HEK293 (cell line): ENCODE measurements around the gene RCC1.

ENCODE experiments used
- CTCF ChIA-PET: fragments of 350-600 bp; formaldehyde crosslinking; extraction: SDS; loops from one replicate; lab custom pipeline; 2021; ENCODE audit warnings: antibody characterized with exemption; lab: Yijun Ruan, JAX
- POLR2A ChIA-PET: fragments of 300-600 bp; formaldehyde crosslinking; extraction: SDS; loops from one replicate; lab custom pipeline; 2020; ENCODE audit warnings: antibody characterized with exemption, inconsistent platforms; lab: Yijun Ruan, JAX
- H3K27ac ChIP-seq: fragments of 200-500 bp; sonication (Bioruptor generic); 2 replicates; pipeline ENCODE4 v1.5.1; 2014; ENCODE audit warnings: low read depth, low read length, control low read depth, inconsistent platforms; ENCODE audit errors: extremely low read depth
- H3K36me3 ChIP-seq, 2 experiments: fragments of 200-500 bp in 1 of 2; sonication (Bioruptor generic) in 1 of 2; 1 replicate in 1 of 2; 2 replicates in 1 of 2; pipeline ENCODE4 v1.5.1; 2014 to 2017; ENCODE audit warnings: inconsistent platforms in 2 of 2, low read length in 2 of 2; ENCODE audit not compliant: control insufficient read depth in 2 of 2, insufficient read depth in 1 of 2
- H3K4me1 ChIP-seq: fragments of 200-500 bp; sonication (Bioruptor generic); 2 replicates; pipeline ENCODE4 v1.5.1; 2014; ENCODE audit warnings: mild to moderate bottlenecking, low read length, inconsistent platforms; ENCODE audit not compliant: control insufficient read depth, insufficient read depth
- H3K4me3 ChIP-seq: 2 replicates; pipeline ENCODE4 v1.5.1; 2011; ENCODE audit warnings: low read depth, mild to moderate bottlenecking, control low read depth, low read length, moderate library complexity
- H3K9me3 ChIP-seq: fragments of 200-500 bp; sonication (Bioruptor generic); 2 replicates; pipeline ENCODE4 v1.5.1; 2014; ENCODE audit warnings: low read depth, low read length, inconsistent platforms; ENCODE audit not compliant: control insufficient read depth, insufficient read depth
- GLIS1 ChIP-seq: fragments of 450-650 bp; formaldehyde crosslinking; IDR thresholded peaks from 2 replicates; pipeline ENCODE4 v1.5.1; 2016; ENCODE audit warnings: missing biosample characterization, missing genetic modification characterization
- IKZF3 ChIP-seq: fragments of 450-650 bp; IDR thresholded peaks from 2 replicates; pipeline ENCODE4 v1.5.0; 2018; ENCODE audit warnings: missing biosample characterization, mild to moderate bottlenecking, missing genetic modification characterization, moderate library complexity
- KLF10 ChIP-seq: fragments of 450-650 bp; IDR thresholded peaks from 2 replicates; pipeline ENCODE4 v1.5.1; 2018; ENCODE audit warnings: missing biosample characterization, mild to moderate bottlenecking, missing genetic modification characterization
- OSR2 ChIP-seq: fragments of 450-650 bp; formaldehyde crosslinking; IDR thresholded peaks from 2 replicates; pipeline ENCODE4 v1.5.1; 2016; ENCODE audit warnings: missing biosample characterization, missing genetic modification characterization
- OVOL3 ChIP-seq: fragments of 450-650 bp; formaldehyde crosslinking; IDR thresholded peaks from 2 replicates; pipeline ENCODE4 v1.5.1; 2016; ENCODE audit warnings: missing biosample characterization, missing genetic modification characterization
- REPIN1 ChIP-seq: fragments of 450-650 bp; formaldehyde crosslinking; IDR thresholded peaks from 2 replicates; pipeline ENCODE4 v1.5.1; 2017; ENCODE audit warnings: missing biosample characterization, missing genetic modification characterization, low read depth
- SALL2 ChIP-seq: fragments of 450-650 bp; formaldehyde crosslinking; IDR thresholded peaks from 2 replicates; pipeline ENCODE4 v1.5.0; 2017; ENCODE audit warnings: missing biosample characterization, mild to moderate bottlenecking, missing genetic modification characterization, borderline replicate concordance
- SP2 ChIP-seq: fragments of 450-650 bp; formaldehyde crosslinking; IDR thresholded peaks from 2 replicates; pipeline ENCODE4 v1.5.1; 2016; ENCODE audit warnings: missing biosample characterization, missing genetic modification characterization
- TCF7L2 ChIP-seq: IDR thresholded peaks from 2 replicates; pipeline ENCODE4 v1.6.1; 2011; ENCODE audit warnings: low read depth, mild to moderate bottlenecking, inconsistent platforms, low read length, moderate library complexity, borderline replicate concordance
- ZFP41 ChIP-seq: fragments of 450-650 bp; formaldehyde crosslinking; IDR thresholded peaks from 2 replicates; pipeline ENCODE4 v1.5.1; 2016; ENCODE audit warnings: missing biosample characterization, missing genetic modification characterization, borderline replicate concordance
- ZNF169 ChIP-seq: fragments of 450-650 bp; formaldehyde crosslinking; IDR thresholded peaks from 2 replicates; pipeline ENCODE4 v1.5.1; 2016; ENCODE audit warnings: missing biosample characterization, missing genetic modification characterization
- ZNF202 ChIP-seq: fragments of 450-650 bp; formaldehyde crosslinking; IDR thresholded peaks from 2 replicates; pipeline ENCODE4 v1.5.1; 2016; ENCODE audit warnings: missing biosample characterization, missing genetic modification characterization, borderline replicate concordance
- ZNF214 ChIP-seq: fragments of 450-650 bp; formaldehyde crosslinking; IDR thresholded peaks from 2 replicates; pipeline ENCODE4 v1.5.1; 2017; ENCODE audit warnings: missing biosample characterization, mild to moderate bottlenecking, missing genetic modification characterization, borderline replicate concordance
- ZNF221 ChIP-seq: fragments of 450-650 bp; formaldehyde crosslinking; IDR thresholded peaks from 2 replicates; pipeline ENCODE4 v1.5.1; 2017; ENCODE audit warnings: missing biosample characterization, missing genetic modification characterization, borderline replicate concordance
- ZNF248 ChIP-seq: fragments of 450-650 bp; formaldehyde crosslinking; IDR thresholded peaks from 2 replicates; pipeline ENCODE4 v1.5.1; 2017; ENCODE audit warnings: missing biosample characterization, missing genetic modification characterization
- ZNF324 ChIP-seq: fragments of 450-650 bp; formaldehyde crosslinking; IDR thresholded peaks from 2 replicates; pipeline ENCODE4 v1.5.1; 2016; ENCODE audit warnings: missing biosample characterization, missing genetic modification characterization
- ZNF350 ChIP-seq: fragments of 450-650 bp; formaldehyde crosslinking; IDR thresholded peaks from 2 replicates; pipeline ENCODE4 v1.5.0; 2017; ENCODE audit warnings: missing biosample characterization, mild to moderate bottlenecking, missing genetic modification characterization
- ZNF394 ChIP-seq: fragments of 450-650 bp; formaldehyde crosslinking; IDR thresholded peaks from 2 replicates; pipeline ENCODE4 v1.5.1; 2016; ENCODE audit warnings: missing biosample characterization, missing genetic modification characterization, mild to moderate bottlenecking, moderate library complexity, borderline replicate concordance
- ZNF501 ChIP-seq: fragments of 450-650 bp; formaldehyde crosslinking; IDR thresholded peaks from 2 replicates; pipeline ENCODE4 v1.5.1; 2016; ENCODE audit warnings: missing biosample characterization, missing genetic modification characterization
- ZNF558 ChIP-seq: fragments of 450-650 bp; formaldehyde crosslinking; IDR thresholded peaks from 2 replicates; pipeline ENCODE4 v1.5.1; 2016; ENCODE audit warnings: missing biosample characterization, missing genetic modification characterization
- ZNF600 ChIP-seq: fragments of 450-650 bp; formaldehyde crosslinking; IDR thresholded peaks from 2 replicates; pipeline ENCODE4 v1.5.1; 2016; ENCODE audit warnings: missing biosample characterization, missing genetic modification characterization
- ZNF629 ChIP-seq: fragments of 450-650 bp; formaldehyde crosslinking; IDR thresholded peaks from 2 replicates; pipeline ENCODE4 v1.5.1; 2017; ENCODE audit warnings: missing biosample characterization, missing genetic modification characterization
- ZNF785 ChIP-seq: fragments of 450-650 bp; formaldehyde crosslinking; IDR thresholded peaks from 2 replicates; pipeline ENCODE4 v1.5.1; 2016; ENCODE audit warnings: missing biosample characterization, missing genetic modification characterization
- ZNF792 ChIP-seq: fragments of 450-650 bp; formaldehyde crosslinking; IDR thresholded peaks from 2 replicates; pipeline ENCODE4 v1.5.1; 2016; ENCODE audit warnings: missing biosample characterization, missing genetic modification characterization
- ZNF830 ChIP-seq: fragments of 450-650 bp; IDR thresholded peaks from 2 replicates; pipeline ENCODE4 v1.5.0; 2018; ENCODE audit warnings: missing biosample characterization, missing genetic modification characterization, low read depth, mild to moderate bottlenecking, moderate library complexity
- TF ChIP-seq, protein P1 (sequence below): fragments of 450-650 bp; formaldehyde crosslinking; IDR thresholded peaks from 2 replicates; pipeline ENCODE4 v1.5.1; 2016; ENCODE audit warnings: missing biosample characterization, missing genetic modification characterization
- TF ChIP-seq, protein P2 (sequence below): fragments of 450-650 bp; formaldehyde crosslinking; IDR thresholded peaks from 2 replicates; pipeline ENCODE4 v1.5.1; 2016; ENCODE audit warnings: missing biosample characterization, missing genetic modification characterization
- TF ChIP-seq, protein P3 (sequence below): fragments of 450-650 bp; formaldehyde crosslinking; IDR thresholded peaks from 2 replicates; pipeline ENCODE4 v1.5.1; 2016; ENCODE audit warnings: missing biosample characterization, missing genetic modification characterization
- TF ChIP-seq, protein P4 (sequence below): fragments of 450-650 bp; formaldehyde crosslinking; IDR thresholded peaks from 2 replicates; pipeline ENCODE4 v1.5.1; 2016; ENCODE audit warnings: missing biosample characterization, missing genetic modification characterization, borderline replicate concordance

The RCC1 gene

DNA sequence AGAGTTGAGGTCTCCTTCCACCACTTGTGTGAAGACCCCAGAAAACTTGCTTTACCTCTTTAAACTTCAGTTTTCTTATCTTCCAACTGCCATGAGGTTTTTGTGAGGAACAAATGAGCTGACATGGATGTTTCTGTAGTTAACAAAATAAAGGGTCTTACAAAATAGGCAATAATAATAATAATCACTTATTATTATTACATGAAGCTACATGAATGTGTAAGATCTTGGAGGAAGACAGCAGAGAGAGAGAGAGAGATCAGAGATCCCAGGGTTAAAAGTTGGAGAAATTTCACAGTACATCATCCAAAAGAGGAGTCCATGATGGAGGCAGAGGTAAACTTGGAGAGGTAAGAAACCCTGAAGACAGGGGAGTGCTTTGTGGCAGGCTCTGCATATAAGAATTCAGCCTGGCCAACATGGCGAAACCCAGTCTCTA, 10.7 kb downstream of the RCC1 start:
- Histone ChIP-seq H3K27ac (no peak overlapping the region), H3K36me3 (peaks cover 5 to 42% of the 10 kb centered on the region in 2 experiments; a peak in 2 of 3 replicates), H3K9me3 (no peaks in the 10 kb centered on the region), H3K4me3 (no peak overlapping the region), H3K4me1 (no peaks in the 10 kb centered on the region)
- TF ChIP-seq ZNF394, result no peak
- no peak for TF ChIP-seq TCF7L2
- no peak for TF ChIP-seq SALL2 (tag by site-specific recombination)
- 0 out of 2 replicates have a peak, but pooled peaks have one; percentile 19 for TF ChIP-seq KLF10 (tag by site-specific recombination)
- ChIA-PET CTCF (interaction anchor here (0.6 to 1.4 kb wide), 5 partner anchors 11 to 277 kb away, joined by 3 to 4 read pairs (median 3); partner anchors contain the start of gene RCC1), POLR2A (interaction anchor here (0.7 to 5.7 kb wide), 4 partner anchors 10 to 65 kb away, joined by 3 to 34 read pairs (median 16); partner anchors contain the start of gene RCC1)

DNA sequence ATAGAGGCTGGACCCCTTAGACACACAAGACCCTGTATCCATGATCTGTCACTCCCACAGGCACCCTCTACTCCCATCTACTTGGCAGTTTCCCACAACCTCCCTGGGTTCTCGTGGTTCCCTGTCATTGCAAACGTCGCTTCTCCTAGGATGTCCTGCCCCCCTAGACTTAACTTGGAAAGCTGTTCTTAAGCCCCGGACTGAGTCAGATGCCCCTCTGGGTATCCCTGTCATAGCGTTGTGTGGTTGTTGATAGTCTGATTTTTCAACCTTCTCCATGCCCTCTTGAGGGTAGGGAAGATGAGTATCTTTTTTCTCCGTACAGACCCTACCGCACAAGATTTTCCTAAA, 11.8 kb downstream of the RCC1 start:
- H3K36me3 ChIP-seq, result peaks cover 5 to 40% of the 10 kb centered on the region in 2 experiments; a peak in 2 of 3 replicates
- H3K27ac ChIP-seq, result peak overlapping the region; percentile 94; the same call in 1 of the 2 replicates
- POLR2A ChIA-PET, result interaction anchor here (3.3 to 5.7 kb wide), 2 partner anchors 11 to 64 kb away, joined by 30 to 34 read pairs; partner anchors contain the start of gene RCC1
- no peaks in the 10 kb centered on the region for H3K9me3 ChIP-seq
- H3K4me3 ChIP-seq, result peak overlapping the region; percentile 71
- no peaks in the 10 kb centered on the region for H3K4me1 ChIP-seq
- CTCF ChIA-PET, result interaction anchor here (0.7 to 1.4 kb wide), 4 partner anchors 10 to 360 kb away, joined by 3 to 4 read pairs (median 4); partner anchors contain the start of gene RCC1
- TF ChIP-seq ZNF830 (tag by site-specific recombination), result no peak
- no peak for TF ChIP-seq ZNF324
- 0 out of 2 replicates have a peak, but pooled peaks have one; percentile 10 for TF ChIP-seq ZNF558
- peak; percentile 74 for TF ChIP-seq ZNF600
- TF ChIP-seq ZNF214 (tag by site-specific recombination), result no peak
- 0 out of 2 replicates have a peak, but pooled peaks have one; percentile 49 for TF ChIP-seq ZNF501 (tag by site-specific recombination)
- no peak for TF ChIP-seq ZNF221 (tag by site-specific recombination)
- TF ChIP-seq IKZF3 (tag by site-specific recombination), result peak; percentile 81
- TF ChIP-seq REPIN1 (tag by site-specific recombination), result no peak
- no peak for TF ChIP-seq ZNF202 (tag by site-specific recombination)
- no peak for TF ChIP-seq ZNF248 (tag by site-specific recombination)
- TF ChIP-seq ZNF169 (tag by site-specific recombination), result no peak
- TF ChIP-seq GLIS1 (tag by site-specific recombination), result peak; percentile 42
- TF ChIP-seq, protein P1, sequence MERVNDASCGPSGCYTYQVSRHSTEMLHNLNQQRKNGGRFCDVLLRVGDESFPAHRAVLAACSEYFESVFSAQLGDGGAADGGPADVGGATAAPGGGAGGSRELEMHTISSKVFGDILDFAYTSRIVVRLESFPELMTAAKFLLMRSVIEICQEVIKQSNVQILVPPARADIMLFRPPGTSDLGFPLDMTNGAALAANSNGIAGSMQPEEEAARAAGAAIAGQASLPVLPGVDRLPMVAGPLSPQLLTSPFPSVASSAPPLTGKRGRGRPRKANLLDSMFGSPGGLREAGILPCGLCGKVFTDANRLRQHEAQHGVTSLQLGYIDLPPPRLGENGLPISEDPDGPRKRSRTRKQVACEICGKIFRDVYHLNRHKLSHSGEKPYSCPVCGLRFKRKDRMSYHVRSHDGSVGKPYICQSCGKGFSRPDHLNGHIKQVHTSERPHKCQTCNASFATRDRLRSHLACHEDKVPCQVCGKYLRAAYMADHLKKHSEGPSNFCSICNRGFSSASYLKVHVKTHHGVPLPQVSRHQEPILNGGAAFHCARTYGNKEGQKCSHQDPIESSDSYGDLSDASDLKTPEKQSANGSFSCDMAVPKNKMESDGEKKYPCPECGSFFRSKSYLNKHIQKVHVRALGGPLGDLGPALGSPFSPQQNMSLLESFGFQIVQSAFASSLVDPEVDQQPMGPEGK, result no peak
- TF ChIP-seq, protein P2, sequence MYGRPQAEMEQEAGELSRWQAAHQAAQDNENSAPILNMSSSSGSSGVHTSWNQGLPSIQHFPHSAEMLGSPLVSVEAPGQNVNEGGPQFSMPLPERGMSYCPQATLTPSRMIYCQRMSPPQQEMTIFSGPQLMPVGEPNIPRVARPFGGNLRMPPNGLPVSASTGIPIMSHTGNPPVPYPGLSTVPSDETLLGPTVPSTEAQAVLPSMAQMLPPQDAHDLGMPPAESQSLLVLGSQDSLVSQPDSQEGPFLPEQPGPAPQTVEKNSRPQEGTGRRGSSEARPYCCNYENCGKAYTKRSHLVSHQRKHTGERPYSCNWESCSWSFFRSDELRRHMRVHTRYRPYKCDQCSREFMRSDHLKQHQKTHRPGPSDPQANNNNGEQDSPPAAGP (tag by site-specific recombination), result no peak
- no peak for TF ChIP-seq ZNF785
- TF ChIP-seq ZNF792, result no peak
- no peak for TF ChIP-seq ZFP41
- TF ChIP-seq, protein P3, sequence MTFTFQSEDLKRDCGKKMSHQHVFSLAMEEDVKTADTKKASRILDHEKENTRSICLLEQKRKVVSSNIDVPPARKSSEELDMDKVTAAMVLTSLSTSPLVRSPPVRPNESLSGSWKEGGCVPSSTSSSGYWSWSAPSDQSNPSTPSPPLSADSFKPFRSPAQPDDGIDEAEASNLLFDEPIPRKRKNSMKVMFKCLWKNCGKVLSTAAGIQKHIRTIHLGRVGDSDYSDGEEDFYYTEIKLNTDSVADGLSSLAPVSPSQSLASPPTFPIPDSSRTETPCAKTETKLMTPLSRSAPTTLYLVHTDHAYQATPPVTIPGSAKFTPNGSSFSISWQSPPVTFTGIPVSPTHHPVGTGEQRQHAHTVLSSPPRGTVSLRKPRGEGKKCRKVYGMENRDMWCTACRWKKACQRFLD (tag by site-specific recombination), result no peak
- TF ChIP-seq ZNF629, result no peak
- TF ChIP-seq OVOL3, result no peak
- no peak for TF ChIP-seq SP2 (tag by site-specific recombination)
- no peak for TF ChIP-seq ZNF350
- TF ChIP-seq, protein P4, sequence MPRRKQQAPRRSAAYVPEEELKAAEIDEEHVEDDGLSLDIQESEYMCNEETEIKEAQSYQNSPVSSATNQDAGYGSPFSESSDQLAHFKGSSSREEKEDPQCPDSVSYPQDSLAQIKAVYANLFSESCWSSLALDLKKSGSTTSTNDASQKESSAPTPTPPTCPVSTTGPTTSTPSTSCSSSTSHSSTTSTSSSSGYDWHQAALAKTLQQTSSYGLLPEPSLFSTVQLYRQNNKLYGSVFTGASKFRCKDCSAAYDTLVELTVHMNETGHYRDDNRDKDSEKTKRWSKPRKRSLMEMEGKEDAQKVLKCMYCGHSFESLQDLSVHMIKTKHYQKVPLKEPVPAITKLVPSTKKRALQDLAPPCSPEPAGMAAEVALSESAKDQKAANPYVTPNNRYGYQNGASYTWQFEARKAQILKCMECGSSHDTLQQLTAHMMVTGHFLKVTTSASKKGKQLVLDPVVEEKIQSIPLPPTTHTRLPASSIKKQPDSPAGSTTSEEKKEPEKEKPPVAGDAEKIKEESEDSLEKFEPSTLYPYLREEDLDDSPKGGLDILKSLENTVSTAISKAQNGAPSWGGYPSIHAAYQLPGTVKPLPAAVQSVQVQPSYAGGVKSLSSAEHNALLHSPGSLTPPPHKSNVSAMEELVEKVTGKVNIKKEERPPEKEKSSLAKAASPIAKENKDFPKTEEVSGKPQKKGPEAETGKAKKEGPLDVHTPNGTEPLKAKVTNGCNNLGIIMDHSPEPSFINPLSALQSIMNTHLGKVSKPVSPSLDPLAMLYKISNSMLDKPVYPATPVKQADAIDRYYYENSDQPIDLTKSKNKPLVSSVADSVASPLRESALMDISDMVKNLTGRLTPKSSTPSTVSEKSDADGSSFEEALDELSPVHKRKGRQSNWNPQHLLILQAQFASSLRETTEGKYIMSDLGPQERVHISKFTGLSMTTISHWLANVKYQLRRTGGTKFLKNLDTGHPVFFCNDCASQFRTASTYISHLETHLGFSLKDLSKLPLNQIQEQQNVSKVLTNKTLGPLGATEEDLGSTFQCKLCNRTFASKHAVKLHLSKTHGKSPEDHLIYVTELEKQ, result 0 out of 2 replicates have a peak, but pooled peaks have one; percentile 8
- TF ChIP-seq OSR2 (tag by site-specific recombination), result no peak
